Transverse colon (tissue), 4 donors: ENCODE data around the gene VPS13D. TPM values are rescaled to one million over a fixed set of nuclear protein-coding genes. Genes with fewer than 3 reads are reported as not detected.

Experiments
- DNase-seq: peaks from one replicate; pipeline ENCODE4 v3.0.0-alpha.2; 2019
- H3K27ac ChIP-seq, 4 donors: fragments of 200-600 bp; sonication (generic); 2 replicates each; pipeline ENCODE4 v1.5.1; 2016 to 2018; ENCODE audit warnings: inconsistent platforms in 4 of 4
- H3K27me3 ChIP-seq: fragments of 200-600 bp; sonication (generic); 2 replicates; pipeline ENCODE4 v1.5.1; 2017; ENCODE audit warnings: inconsistent platforms
- H3K36me3 ChIP-seq, 4 donors: fragments of 200-600 bp; sonication (generic); 2 replicates each; pipeline ENCODE4 v1.5.1; 2017 to 2019; ENCODE audit warnings: inconsistent platforms in 4 of 4
- H3K4me1 ChIP-seq, 4 donors: fragments of 200-600 bp; sonication (generic); 2 replicates each; pipeline ENCODE4 v1.5.1; 2017 to 2020; ENCODE audit warnings: inconsistent platforms in 4 of 4
- H3K4me3 ChIP-seq, 4 donors: fragments of 200-600 bp; sonication (generic); 1 replicate in 1 of 4; 2 replicates in 3 of 4; pipeline versions ENCODE4 v1.5.1 to v1.6.1; 2017 to 2019; ENCODE audit warnings: inconsistent platforms in 4 of 4
- H3K9me3 ChIP-seq, 2 donors: fragments of 200-600 bp; sonication (generic); 2 replicates each; pipeline ENCODE4 v1.5.1; 2017 to 2019; ENCODE audit warnings: inconsistent platforms in 2 of 2
- CTCF ChIP-seq, 5 experiments: fragments of 200-600 bp in 3 of 5; fragments of 450-650 bp in 2 of 5; sonication (generic) in 3 of 5; IDR thresholded peaks; 1 replicate in 2 of 5; 2 replicates in 3 of 5; pipeline ENCODE4 v1.5.1; 2016 to 2017; ENCODE audit warnings: antibody characterized with exemption in 5 of 5, inconsistent platforms in 3 of 5, mild to moderate bottlenecking in 2 of 5, moderate library complexity in 1 of 5
- EP300 ChIP-seq: sonication (generic); formaldehyde crosslinking; IDR thresholded peaks from one replicate; pipeline ENCODE4 v1.6.1; 2017; ENCODE audit warnings: antibody characterized with exemption, low read depth
- POLR2A ChIP-seq: fragments of 450-650 bp; IDR thresholded peaks from one replicate; pipeline ENCODE4 v1.6.1; 2016; ENCODE audit warnings: antibody characterized with exemption, mild to moderate bottlenecking, moderate library complexity
- POLR2AphosphoS5 ChIP-seq, 3 donors: sonication (generic); formaldehyde crosslinking; IDR thresholded peaks; one replicate each; pipeline ENCODE4 v1.6.1; 2016; ENCODE audit warnings: antibody characterized with exemption in 3 of 3
- WGBS, 2 donors: methylation state at CpG; one replicate each; pipeline ENCODE4 v1.1.5; 2018; ENCODE audit warnings: low coverage in 1 of 2; 5-methylcytosine and 5-hydroxymethylcytosine counted together
- in situ Hi-C, 4 donors: fragments of 200-750 bp; cut with MboI; loops; one replicate each; pipeline versions ENCODE4 v1.15.0 to v1.15.1; 2017; ENCODE audit warnings: low sequenced_read_pairs in 3 of 4, low pct_ligation_motif_present in 1 of 4, low pct_unique_long_range_greater_than_20kb in 1 of 4
- intact Hi-C: fragments of 100-400 bp; cut with DNase I; formaldehyde crosslinking; loops from one replicate; pipeline ENCODE4 v1.15.1; 2023; ENCODE audit warnings: low total_unique reads
- total RNA-seq, 4 donors: library from RNA; depleted of rRNA; stranded (reverse); fragments of >200 nt; gene quantifications; one replicate each; pipeline ENCODE4 v1.1.0, GENCODE V29; 2016

VPS13D gene
- total RNA-seq, 4 donors from 2014 or later: 101 to 136 (median 116) TPM

DNA sequence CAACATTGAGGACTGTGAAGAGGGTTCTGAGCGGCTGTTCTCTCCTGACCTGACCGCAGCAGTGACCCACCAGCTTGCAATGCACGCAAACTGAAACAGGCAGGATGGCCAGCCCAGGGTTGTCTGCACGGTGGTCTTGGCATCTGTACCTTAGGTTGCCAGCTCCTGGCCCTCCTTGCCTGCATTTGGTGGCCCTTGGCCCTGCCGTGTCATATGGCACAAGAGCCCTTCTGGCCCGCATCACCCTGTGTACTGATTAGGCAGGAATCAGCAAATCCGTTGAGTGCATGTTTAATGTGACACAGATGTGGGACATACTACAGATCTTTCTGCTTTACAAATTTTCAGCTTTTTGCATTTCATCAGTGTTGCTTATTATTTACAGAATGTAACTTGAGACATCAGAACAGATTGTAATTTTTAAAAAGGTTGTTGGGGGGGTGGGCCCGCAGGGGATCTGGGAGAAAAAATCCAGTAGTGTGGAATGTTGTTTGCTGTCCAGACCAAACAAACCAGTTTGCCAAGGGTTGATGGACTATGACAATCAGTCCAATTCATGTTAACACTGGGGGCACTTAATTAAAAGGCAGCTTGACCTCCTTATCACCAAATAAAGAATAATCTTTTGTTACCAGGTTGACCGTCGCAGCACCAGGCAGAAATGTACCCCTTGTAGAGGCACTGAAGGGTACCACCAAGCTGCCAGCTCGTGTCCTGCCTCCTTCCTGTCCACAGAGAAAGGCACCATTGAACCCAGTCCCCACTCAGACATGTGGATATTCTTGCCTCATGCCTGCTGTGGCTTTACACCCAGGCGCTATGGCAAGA is 255.6 kb downstream of the VPS13D start:
- peak overlapping the region in 1 of 4 donors; percentile 6 for H3K27ac ChIP-seq
- in situ Hi-C loops: no loop called here
- WGBS, 2 donors: 63 to 91% methylated on average over 1 to 12 of the region's 12 CpGs

GRCh38 chr1:12486059-12486341 is 256.2 kb downstream of the VPS13D start:
- 94% methylated on average over 2 of the region's 2 CpGs; no CpG with 5 or more reads in 1 of the 2 donors for WGBS, 2 donors
- H3K9me3 ChIP-seq: no peaks in the 10 kb centered on the region
- peaks cover 4 to 26% (median 5%) of the 10 kb centered on the region in 4 donors for H3K4me1 ChIP-seq
- no peaks in the 10 kb centered on the region for H3K36me3 ChIP-seq
- no peak for TF ChIP-seq POLR2AphosphoS5 (IDR thresholded peaks at IDR 0.05)
- TF ChIP-seq CTCF (IDR thresholded peaks at IDR 0.05): no peak
- TF ChIP-seq EP300: no peak
- no peak for TF ChIP-seq POLR2A
- peak overlapping the region in 1 of 4 donors; percentile 6 for H3K27ac ChIP-seq
- in situ Hi-C loops: no loop called here
- no peak overlapping the region for H3K4me3 ChIP-seq
- DNase-seq: no peak
- intact Hi-C loops: no loop called here
- H3K27me3 ChIP-seq: no peaks in the 10 kb centered on the region

More for the DNA sequence above, 255.6 kb downstream of the VPS13D start:
- no peak for TF ChIP-seq POLR2A
- Histone ChIP-seq H3K9me3 (no peaks in the 10 kb centered on the region), H3K4me1 (peaks cover 9 to 32% (median 10%) of the 10 kb centered on the region in 4 donors), H3K4me3 (no peak overlapping the region), H3K27me3 (no peaks in the 10 kb centered on the region), H3K36me3 (no peaks in the 10 kb centered on the region)
- intact Hi-C loops: no loop called here
- DNase-seq: no peak

DNA sequence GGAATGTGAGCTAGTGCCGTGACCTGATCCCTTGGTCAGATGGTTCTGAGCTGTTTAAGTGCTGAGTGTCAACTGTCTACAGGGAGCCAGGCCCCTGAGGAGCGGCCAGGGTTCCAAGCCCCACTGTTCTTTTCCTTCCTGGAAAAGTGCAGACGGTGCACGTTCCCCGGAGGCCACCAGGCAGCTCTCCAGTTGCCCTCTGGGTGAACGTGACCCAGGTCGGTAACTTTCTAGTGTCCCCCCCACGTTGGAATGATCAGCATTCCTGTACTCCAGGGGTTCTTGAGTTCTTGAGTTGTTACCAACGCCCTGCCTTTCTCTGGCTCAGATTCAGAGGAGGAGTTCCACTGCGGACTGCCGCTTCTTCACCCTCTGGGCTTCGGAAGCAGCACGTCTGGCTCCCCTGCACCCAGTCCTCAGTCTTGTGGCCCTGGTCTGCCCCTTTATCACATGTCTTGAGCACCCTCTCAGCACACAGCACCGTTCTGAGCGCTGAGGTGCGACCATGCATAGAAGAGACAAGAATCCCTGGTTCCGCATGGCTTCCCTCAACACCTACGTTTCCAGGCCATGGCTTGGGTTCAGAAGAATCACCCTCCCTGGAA is 256.7 kb downstream of the VPS13D start:
- Histone ChIP-seq H3K4me1 (peaks cover 0 to 21% (median under 1%) of the 10 kb centered on the region in 4 donors), H3K9me3 (no peaks in the 10 kb centered on the region), H3K27ac (peak overlapping the region in 1 of 4 donors; percentile 11), H3K4me3 (no peak overlapping the region), H3K36me3 (no peaks in the 10 kb centered on the region), H3K27me3 (no peaks in the 10 kb centered on the region)
- intact Hi-C loops (no loop called here), in situ Hi-C loops (no loop called here)
- 70 to 79% methylated on average over 3 to 18 of the region's 18 CpGs for WGBS, 2 donors
- DNase-seq: no peak
- TF ChIP-seq CTCF (IDR thresholded peaks at IDR 0.05) (no peak), POLR2A (no peak), EP300 (no peak), POLR2AphosphoS5 (IDR thresholded peaks at IDR 0.05) (no peak)

- TF ChIP-seq POLR2AphosphoS5 (IDR thresholded peaks at IDR 0.05) (no peak), POLR2A (no peak), EP300 (no peak), CTCF (IDR thresholded peaks at IDR 0.05) (no peak)
- in situ Hi-C loops (no loop called here), intact Hi-C loops (no loop called here)
- no peak overlapping the region for H3K27ac ChIP-seq
- no peak overlapping the region for H3K4me3 ChIP-seq
- H3K27me3 ChIP-seq: no peaks in the 10 kb centered on the region
- no peaks in the 10 kb centered on the region for H3K36me3 ChIP-seq
- H3K9me3 ChIP-seq: no peaks in the 10 kb centered on the region
- 97 to 100% methylated on average over 5 to 7 of the region's 7 CpGs for WGBS, 2 donors
- no peak for DNase-seq
- H3K4me1 ChIP-seq: peaks cover 0 to 15% (median 0%) of the 10 kb centered on the region in 4 donors
These were observed 257.7 kb downstream of the VPS13D start for GRCh38 chr1:12487520-12487919.
